ENCODE data around the gene BMPR1A. TPM values are rescaled to one million over a fixed set of nuclear protein-coding genes. Genes with fewer than 3 reads are reported as not detected.
A peak's percentile ranks its signal among the peaks of the same experiment; 100 is the strongest.

BMPR1A gene
- total RNA-seq, 2 donors from 2014 or later, result 69.4 to 96.4 TPM

DNA sequence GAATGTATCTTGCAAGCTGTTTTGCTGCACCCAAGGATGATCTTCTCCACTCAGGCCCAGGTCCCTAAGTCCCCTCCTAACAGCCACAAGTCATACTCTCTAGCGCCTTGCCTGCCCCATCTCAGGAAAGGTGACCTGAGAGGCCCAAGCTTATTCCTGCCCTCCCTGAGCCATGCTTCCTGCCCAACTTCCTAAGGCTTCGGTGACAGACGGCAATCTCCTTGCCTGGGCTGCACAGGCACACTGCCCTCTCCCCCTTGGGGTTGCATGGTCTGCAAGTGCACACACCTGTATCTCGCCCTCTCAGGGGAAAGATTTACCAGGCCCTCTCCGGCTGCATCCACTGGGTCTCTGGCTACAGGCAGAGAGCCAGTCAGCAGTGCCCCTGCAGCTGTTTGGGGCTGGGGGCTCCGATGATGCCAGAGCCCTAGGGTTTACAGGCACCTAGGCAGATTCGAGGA, 211.1 kb downstream of the BMPR1A start:
- Mint-ChIP-seq H3K36me3 (ENCODE audit: low read depth) (no peaks in the 10 kb centered on the region), H3K4me3 (no peak overlapping the region), H3K9me3 (no peaks in the 10 kb centered on the region), H3K4me1 (peaks cover 16% of the 10 kb centered on the region), H3K27me3 (ENCODE audit: insufficient read depth) (peaks cover 13% of the 10 kb centered on the region), H3K27ac (no peak overlapping the region)
- Histone ChIP-seq H3K4me1 (ENCODE audit: control insufficient read depth, insufficient read depth, low read length) (peaks cover 4% of the 10 kb centered on the region), H3K27ac (ENCODE audit: low read depth, low read length) (no peak overlapping the region), H3K4me3 (ENCODE audit: low read length) (no peak overlapping the region), H3K9ac (ENCODE audit: extremely low read depth, low read length, poor library complexity, severe bottlenecking) (no peak overlapping the region), H3K36me3 (ENCODE audit: control insufficient read depth, insufficient read depth, low read length) (no peaks in the 10 kb centered on the region), H3K27me3 (ENCODE audit: control insufficient read depth, insufficient read depth, low read length, poor library complexity, severe bottlenecking) (peaks cover 23% of the 10 kb centered on the region), H3K9me3 (ENCODE audit: control insufficient read depth, low read length) (no peaks in the 10 kb centered on the region)
- DNase-seq, result no peak
- TF ChIP-seq CTCF (conservative IDR thresholded peaks at IDR 0.05), result no peak
- WGBS, 2 experiments (ENCODE audit: insufficient coverage in 1 of 2, insufficient read length in 1 of 2), result 91 to 95% methylated on average over 4 to 7 of the region's 7 CpGs

DNA sequence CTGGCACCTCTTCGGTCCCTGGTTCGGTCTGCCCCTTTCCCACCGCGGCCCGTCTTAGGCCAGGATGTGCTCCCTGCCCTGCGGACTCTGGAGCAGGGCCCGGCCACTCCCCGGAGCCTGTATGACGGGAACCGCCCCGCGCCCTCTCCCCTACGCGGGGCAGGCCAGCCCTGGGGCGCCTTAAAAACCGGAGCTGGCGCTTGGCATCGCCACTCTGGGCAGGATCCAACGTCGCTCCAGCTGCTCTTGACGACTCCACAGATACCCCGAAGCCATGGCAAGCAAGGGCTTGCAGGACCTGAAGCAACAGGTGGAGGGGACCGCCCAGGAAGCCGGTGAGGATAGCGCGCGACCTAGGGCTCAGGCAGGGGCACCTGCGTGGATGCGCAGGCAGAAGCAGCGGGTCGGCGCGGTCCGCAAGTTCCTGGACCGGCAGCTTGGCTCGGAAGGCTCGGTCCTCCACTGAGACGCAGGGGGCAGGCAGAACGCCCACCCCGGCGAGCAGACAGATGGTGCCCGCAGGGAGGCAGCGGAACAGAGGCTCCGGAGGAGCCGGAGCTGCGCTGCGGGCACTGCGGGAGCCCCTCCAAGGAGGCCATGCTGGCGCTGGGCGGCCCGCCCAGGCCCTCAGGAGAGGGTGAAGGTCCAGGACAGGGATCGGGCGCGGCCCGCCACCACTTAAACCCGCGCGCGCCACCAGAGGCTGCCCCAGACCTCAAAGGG, 212.0 kb downstream of the BMPR1A start, which contains the start of gene ADIRF:
TSS of gene ADIRF (plus strand) at position 212 of the 723 bp plus-strand sequence. CDS start at position 275, 63 bp downstream.
- DNase-seq, result peak; percentile 49
- H3K27ac Mint-ChIP-seq, result no peak within 1 kb of the TSS
- no peaks in the 10 kb centered on the region for H3K9me3 Mint-ChIP-seq
- WGBS, 2 experiments (ENCODE audit: insufficient coverage in 1 of 2, insufficient read length in 1 of 2), result 94 to 96% methylated on average over 49 to 59 of the region's 59 CpGs
- Histone ChIP-seq H3K4me1 (ENCODE audit: control insufficient read depth, insufficient read depth, low read length) (peaks cover 4% of the 10 kb centered on the region), H3K36me3 (ENCODE audit: control insufficient read depth, insufficient read depth, low read length) (no peaks in the 10 kb centered on the region), H3K9ac (ENCODE audit: extremely low read depth, low read length, poor library complexity, severe bottlenecking) (no peak within 1 kb of the TSS), H3K27ac (ENCODE audit: low read depth, low read length) (no peak within 1 kb of the TSS), H3K4me3 (ENCODE audit: low read length) (no peak within 1 kb of the TSS), H3K27me3 (ENCODE audit: control insufficient read depth, insufficient read depth, low read length, poor library complexity, severe bottlenecking) (peaks cover 32% of the 10 kb centered on the region), H3K9me3 (ENCODE audit: control insufficient read depth, low read length) (no peaks in the 10 kb centered on the region)
- H3K4me3 Mint-ChIP-seq, result no peak within 1 kb of the TSS
- peaks cover 22% of the 10 kb centered on the region for H3K27me3 Mint-ChIP-seq (ENCODE audit: insufficient read depth)
- no peak for TF ChIP-seq CTCF (conservative IDR thresholded peaks at IDR 0.05)
- peaks cover 16% of the 10 kb centered on the region for H3K4me1 Mint-ChIP-seq
- no peaks in the 10 kb centered on the region for H3K36me3 Mint-ChIP-seq (ENCODE audit: low read depth)

DNA sequence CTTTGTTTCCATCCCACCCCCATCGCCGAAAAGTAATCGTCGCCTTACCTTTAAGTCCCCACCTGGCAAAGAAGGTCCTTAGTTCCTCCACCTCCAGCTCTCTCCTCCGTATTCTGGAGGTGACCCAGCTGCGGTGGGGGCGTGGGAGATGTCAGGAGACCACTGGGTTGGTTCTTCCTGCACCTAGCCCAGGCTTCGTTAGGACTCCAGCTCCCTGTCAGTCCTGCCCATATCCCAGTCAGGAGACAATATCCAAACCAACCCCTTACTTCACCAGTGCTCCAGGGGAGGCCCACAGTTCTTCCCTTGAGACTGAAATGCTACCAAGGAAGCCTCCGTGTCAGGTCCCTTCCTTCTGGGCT, 212.6 kb downstream of the BMPR1A start:
- Mint-ChIP-seq H3K27me3 (ENCODE audit: insufficient read depth) (peaks cover 26% of the 10 kb centered on the region), H3K27ac (no peak overlapping the region), H3K4me3 (no peak overlapping the region), H3K36me3 (ENCODE audit: low read depth) (no peaks in the 10 kb centered on the region), H3K9me3 (no peaks in the 10 kb centered on the region), H3K4me1 (peaks cover 16% of the 10 kb centered on the region)
- Histone ChIP-seq H3K4me1 (ENCODE audit: control insufficient read depth, insufficient read depth, low read length) (peaks cover 4% of the 10 kb centered on the region), H3K9me3 (ENCODE audit: control insufficient read depth, low read length) (no peaks in the 10 kb centered on the region), H3K27me3 (ENCODE audit: control insufficient read depth, insufficient read depth, low read length, poor library complexity, severe bottlenecking) (peaks cover 32% of the 10 kb centered on the region), H3K4me3 (ENCODE audit: low read length) (no peak overlapping the region), H3K27ac (ENCODE audit: low read depth, low read length) (no peak overlapping the region), H3K9ac (ENCODE audit: extremely low read depth, low read length, poor library complexity, severe bottlenecking) (no peak overlapping the region), H3K36me3 (ENCODE audit: control insufficient read depth, insufficient read depth, low read length) (no peaks in the 10 kb centered on the region)
- DNase-seq, result no peak
- 95 to 96% methylated on average over 7 to 9 of the region's 9 CpGs for WGBS, 2 experiments (ENCODE audit: insufficient coverage in 1 of 2, insufficient read length in 1 of 2)
- TF ChIP-seq CTCF (conservative IDR thresholded peaks at IDR 0.05), result no peak
